ENCODE measurements around the gene DNAH6.
"Not testable (repeated sequence)": the region's sequence is repeated elsewhere in the genome, so short reads cannot be mapped to it uniquely, and the experiment has no call there.

Gene DNAH6

DNA sequence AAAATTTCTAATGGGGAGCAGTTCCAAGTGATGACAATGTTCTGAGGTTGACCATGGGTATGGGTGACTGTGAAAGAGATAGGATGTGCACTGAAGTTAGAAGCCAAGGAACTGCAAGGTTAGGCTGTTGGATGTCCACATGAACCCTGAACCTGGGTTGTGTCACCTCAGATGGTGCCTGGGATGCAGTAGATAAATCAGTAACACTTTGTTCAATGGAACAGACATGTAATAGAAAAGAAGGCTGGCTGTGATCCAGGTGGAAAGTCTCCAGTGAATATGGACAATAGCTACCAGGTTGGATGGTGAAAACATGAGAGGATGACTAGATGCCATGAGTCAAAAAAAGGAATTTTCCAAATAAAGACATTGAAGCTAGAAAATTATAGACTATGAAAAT lies 233.1 kb downstream of the DNAH6 start:
- no peak for DNase-seq (ENCODE audit: low spot score)

DNA sequence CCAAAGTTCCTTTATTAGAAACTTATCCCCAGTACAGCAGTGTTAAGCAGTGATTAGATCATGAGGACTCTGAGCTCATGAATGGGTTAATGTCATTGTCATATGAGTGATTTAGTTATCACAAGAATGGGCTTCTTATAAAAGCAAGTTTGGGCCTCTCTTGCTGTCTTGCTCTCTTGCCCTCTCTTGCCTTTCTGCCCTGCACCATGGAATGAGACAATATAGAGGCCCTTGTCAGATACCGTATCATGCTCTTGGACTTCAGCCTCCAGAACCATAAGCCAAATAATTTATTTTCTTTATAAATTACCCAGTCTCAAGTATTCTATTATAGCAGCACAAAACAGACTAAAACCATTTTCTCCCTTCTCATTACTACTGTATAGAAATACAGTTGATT lies 238.8 kb downstream of the DNAH6 start:
- no peak for DNase-seq (ENCODE audit: low spot score)

- no peak for DNase-seq (ENCODE audit: low spot score)
These were observed 241.3 kb downstream of the DNAH6 start for GRCh38 chr2:84757648-84758047.

- no peak for DNase-seq (ENCODE audit: low spot score)
These were observed 250.5 kb downstream of the DNAH6 start for GRCh38 chr2:84766791-84767190.

DNA sequence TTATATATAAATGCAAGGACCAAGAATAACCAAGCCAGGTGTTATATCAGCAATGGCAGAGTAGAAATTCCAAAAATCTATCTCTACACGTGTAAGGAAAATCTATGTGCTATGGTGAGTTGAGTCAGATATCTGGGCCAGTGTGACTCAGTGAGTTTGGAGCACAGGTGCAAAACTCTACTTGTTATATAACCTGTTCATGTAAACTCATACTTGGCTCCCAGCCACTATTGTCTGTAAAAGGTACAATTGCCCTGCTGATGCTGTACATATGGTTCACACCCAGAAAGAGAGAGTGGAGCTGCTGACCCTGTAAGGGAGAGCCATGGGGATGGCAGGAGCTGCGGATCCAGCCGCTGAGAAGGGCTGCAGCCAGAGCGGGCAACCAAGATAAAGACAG lies 252.5 kb downstream of the DNAH6 start:
- no peak for DNase-seq (ENCODE audit: low spot score)

GRCh38 chr2:84770280-84770679 lies 254.0 kb downstream of the DNAH6 start:
- DNase-seq (ENCODE audit: low spot score) = no peak

GRCh38 chr2:84771251-84771650 lies 255.0 kb downstream of the DNAH6 start:
- no peak for DNase-seq (ENCODE audit: low spot score)

GRCh38 chr2:84773562-84773961 lies 257.3 kb downstream of the DNAH6 start:
- DNase-seq (ENCODE audit: low spot score) = not testable (repeated sequence)

- no peak for DNase-seq (ENCODE audit: low spot score)
These were observed 259.7 kb downstream of the DNAH6 start for GRCh38 chr2:84776011-84776410.

DNA sequence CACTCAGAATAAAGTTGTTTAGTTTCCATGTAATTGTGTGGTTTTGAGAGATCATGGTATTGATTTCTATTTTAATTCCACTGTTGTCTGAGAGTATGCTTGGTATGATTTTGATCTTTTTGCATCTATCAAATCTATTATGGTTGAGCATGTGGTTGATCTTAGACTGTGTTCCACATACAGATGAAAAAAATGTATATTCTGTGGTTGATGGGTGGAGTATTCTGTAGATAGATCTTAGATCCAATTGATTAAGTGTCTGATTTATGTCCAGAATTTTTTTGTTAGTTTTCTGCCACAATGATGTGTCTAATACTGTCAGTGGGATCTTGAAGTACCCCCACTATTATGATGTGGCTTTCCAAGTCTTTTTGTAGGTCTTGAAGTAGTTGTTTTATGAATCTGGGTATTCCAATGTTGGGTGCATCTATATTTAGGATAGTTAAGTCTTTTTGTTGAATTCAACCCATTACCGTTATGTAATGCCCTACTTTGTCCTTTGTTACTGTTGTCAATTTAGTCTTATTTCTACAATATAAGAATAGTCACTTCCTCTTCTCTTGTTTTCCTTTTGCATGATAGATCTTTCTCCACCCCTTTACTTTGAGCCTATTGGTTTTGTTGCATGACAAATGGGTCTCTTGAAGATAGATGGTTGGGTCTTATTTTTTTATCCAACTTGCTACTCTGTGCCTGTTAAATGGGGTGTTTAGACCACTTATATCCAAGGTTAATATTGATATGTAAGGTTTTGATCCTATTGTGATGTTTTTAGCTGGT lies 262.8 kb downstream of the DNAH6 start:
- DNase-seq (ENCODE audit: low spot score) = no peak

DNA sequence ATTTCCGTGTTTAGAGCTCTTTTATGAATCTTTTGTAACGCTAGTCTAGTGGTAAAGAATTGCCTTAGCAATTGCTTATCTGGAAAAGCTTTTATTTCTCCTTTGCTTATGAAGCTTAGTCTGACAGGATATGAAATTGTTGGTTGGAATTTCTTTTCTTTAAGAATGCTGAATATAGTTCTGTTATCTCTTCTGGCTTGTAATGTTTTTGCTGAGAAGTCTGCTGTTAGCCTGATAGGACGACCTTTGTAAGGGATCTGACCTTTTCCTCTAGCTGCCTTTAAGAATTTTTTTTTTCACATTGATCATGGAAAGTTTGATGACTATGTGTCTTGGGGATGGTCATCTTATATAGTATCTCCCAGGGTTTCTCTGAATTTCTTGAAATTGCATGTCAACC lies 263.5 kb downstream of the DNAH6 start:
- DNase-seq (ENCODE audit: low spot score) = no peak

DNA sequence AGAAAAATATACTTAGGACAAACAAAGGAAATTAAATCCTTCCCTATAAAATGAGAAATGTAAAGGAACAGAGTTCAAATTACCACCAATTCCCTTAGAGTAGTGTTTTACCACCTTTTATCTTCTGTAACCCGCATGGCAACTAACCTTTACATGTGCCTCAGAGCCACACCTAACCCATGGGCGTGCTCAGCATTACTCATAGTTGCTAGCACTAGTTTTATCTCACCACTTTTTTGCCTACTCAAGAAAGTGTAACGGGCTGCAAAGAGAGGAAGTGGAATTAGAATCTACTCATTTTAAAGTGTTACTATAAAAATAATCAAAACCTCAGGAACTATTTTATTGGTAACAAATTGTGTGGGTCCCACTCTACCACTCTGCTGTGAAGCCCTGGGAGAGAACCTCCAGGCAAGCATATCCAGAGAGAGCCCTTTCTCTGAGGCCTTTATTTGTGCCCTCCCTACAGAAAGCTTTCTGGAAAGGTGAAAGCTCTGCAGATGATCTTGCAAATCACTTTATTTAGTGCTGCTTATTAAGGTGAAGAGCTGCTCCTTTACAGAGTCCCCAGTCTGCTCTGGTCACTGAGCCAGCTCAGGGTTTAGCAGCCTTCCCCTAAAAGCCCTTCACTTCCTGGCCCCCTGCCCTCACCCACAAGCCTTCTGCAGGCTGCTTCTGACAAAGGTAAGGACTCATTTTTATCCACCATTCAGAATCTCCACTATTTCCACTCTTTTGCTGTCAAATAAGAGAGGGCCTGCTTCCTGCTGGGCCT lies 265.8 kb downstream of the DNAH6 start:
- peak; percentile 21 for DNase-seq (ENCODE audit: low spot score)

- no peak for DNase-seq (ENCODE audit: low spot score)
These were observed 266.6 kb downstream of the DNAH6 start for GRCh38 chr2:84782717-84783442.

DNA sequence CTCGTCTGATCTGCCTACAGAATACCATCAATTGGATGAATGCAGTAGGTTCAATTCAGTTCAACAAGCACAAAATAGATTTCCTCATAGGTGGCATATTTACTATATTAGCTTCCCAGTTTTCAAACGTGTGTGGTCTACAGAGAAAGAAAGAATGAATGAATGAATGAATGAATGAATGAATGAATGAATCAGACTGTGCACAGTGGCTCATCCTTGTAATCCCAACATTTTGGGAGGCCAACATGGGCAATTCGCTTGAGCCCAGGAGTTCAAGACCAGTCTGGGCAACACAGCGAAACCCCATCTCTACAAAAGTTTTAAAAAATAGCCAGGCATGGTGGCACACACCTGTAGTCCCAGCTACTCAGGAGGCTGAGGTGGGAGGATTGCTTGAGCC lies 269.7 kb downstream of the DNAH6 start:
- DNase-seq (ENCODE audit: low spot score) = no peak

DNA sequence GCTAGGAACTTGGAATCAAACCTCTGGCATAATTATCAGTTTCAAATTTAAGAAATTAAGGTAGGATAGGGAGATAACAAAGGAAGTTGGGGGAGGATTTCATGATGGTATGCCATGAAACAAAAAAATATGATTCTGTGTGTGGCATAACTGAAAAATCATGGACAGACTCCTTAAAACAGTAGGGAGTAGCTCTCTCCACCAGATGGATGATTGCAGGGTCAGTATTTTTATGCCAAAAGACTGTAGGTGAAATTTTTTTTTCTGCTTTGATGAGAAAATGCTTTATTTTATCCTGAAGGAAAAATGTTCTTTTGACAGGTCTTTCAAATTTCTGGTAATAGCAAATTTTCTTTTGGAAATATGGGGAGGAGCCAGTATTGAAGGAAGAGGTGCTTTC lies 270.3 kb downstream of the DNAH6 start:
- no peak for DNase-seq (ENCODE audit: low spot score)

DNA sequence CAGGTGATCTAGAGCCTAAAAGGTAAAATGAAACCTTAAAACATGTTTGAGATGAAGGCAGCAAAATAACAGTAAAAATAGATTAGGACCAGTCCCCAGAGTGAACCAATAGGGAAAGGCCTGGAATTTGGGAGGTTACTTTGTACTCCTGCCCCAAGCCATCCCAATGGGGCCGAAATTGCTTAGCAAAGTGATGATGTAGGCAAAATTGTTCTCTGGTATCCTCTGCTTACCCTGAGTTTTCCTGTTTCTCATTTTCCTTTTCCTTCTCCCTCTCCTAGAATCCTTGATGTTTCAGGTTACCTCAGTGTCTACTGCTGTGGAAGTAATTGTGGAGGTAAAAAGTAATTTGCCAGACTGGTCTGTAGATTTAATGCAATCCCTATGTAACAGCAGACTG lies 271.7 kb downstream of the DNAH6 start:
- DNase-seq (ENCODE audit: low spot score) = no peak

DNA sequence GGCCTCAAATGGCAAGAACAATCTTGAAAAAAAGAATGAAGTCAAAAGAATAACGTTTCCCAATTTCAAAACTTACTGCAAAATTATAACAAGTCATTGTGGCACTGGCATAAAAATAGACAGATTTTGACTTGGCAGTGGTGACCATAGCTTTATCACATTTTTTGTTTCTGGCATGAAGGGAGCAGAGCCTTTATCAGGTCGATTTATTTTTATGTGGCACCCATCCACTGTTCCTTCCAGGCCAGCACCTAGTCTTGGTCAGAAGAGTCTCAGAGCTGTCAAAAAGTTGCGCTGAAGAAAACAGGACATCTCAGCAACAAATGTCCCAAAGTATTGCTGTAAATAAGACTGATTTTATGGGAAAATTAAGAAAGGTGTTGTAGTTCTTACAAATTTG lies 272.2 kb downstream of the DNAH6 start:
- DNase-seq (ENCODE audit: low spot score) = no peak

DNA sequence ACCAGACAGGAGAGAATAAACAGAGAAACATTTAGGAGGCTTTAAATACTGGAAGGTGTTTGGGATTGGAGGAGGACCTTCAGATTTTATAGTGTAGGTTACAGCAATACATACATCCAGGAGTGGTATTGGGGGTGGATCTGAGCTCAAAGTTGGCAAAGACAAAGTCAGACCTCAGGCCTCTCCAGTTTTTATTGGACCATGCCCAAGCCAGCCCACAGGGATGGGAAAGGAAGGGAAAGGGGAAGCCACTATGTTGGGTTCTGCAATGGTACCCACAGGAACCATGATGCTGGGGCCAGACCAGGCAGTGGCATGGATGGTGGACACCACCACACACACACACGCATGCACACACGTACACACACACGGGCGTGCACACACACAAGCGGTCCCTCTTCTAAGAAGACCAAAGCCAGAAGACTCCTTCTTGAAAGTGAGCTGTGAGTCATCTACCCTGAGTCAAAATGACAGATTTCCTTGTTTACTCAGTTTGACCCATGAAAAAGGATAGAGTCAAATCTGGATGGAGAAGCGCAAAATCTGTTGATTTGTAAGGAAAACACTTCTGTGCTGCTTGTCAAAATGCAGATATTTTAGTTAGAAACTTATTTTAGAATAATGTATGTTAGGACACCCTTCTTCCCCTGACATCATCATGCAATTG lies 276.7 kb downstream of the DNAH6 start:
- no peak for DNase-seq (ENCODE audit: low spot score)

DNA sequence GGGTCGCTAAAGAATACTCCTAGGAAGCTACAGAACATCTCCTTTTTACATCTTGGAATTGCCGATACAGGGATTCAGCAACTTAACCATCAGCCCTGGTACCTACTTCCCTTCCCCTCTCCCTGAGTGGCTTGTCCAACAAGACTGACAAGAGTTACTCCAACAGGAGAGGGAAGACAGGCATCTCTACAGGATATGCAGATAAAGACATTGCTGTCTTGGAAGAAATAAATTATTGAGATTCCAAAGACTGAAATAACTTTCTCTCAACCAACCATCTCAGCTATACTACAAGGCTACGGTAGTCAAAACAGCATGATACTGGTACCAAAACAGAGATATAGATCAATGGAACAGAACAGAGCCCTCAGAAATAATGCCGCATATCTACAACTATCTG lies 277.3 kb downstream of the DNAH6 start:
- no peak for DNase-seq (ENCODE audit: low spot score)

DNA sequence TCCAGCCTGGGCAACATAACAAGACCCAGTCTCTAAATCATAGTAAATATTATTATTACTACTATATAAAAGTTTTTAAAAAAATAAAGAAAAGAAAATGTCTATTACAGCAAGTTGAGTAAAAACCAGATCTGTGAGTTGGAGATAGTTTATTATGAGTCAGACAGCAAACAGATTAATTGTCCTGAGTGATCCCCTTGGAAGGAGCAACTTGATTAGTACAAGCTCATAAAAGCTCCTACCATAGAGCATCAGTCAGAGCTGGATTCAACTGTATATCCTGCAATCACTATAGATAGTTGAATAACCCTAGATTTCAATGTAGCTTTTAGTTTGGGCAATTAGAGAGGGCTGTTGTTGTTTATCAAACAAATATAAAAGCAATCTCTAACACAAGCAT lies 280.5 kb downstream of the DNAH6 start:
- DNase-seq (ENCODE audit: low spot score) = no peak

GRCh38 chr2:84797271-84797670 lies 281.0 kb downstream of the DNAH6 start:
- DNase-seq (ENCODE audit: low spot score) = no peak

DNA sequence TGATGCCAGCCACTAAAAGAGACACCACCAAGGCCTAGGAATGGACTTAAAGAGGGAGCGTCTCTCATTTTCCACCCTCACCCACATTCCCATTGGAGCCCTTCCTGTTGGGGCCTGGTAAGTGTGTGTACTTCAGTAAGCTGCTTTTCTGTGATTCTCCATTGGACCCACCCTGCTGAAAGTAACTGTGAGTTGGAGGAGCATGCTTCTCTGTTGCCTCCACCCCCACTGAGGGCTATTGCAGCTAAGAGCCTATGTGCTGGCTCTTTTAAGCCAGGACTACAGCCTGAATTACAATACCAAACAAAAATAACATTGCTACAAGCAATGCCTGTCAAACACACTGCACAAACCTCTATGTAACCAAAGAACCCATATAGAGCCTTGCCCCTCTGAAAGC lies 283.5 kb downstream of the DNAH6 start:
- DNase-seq (ENCODE audit: low spot score) = no peak
